Osteoblast (primary cell): ENCODE data around the gene EML3. TPM values are rescaled to one million over a fixed set of nuclear protein-coding genes. Genes with fewer than 3 reads are reported as not detected.

Experiments used
- DNase-seq: peaks from one replicate; pipeline ENCODE4 v3.0.0; 2011; ENCODE audit warnings: low spot score, mixed read lengths; ENCODE audit not compliant: insufficient read length; ENCODE audit errors: missing footprints
- H2AFZ ChIP-seq: 2 replicates; pipeline ENCODE4 v1.6.0; 2011; ENCODE audit warnings: mild to moderate bottlenecking, low read length
- H3K27ac ChIP-seq: 2 replicates; pipeline ENCODE4 v1.5.1; 2011; ENCODE audit warnings: mild to moderate bottlenecking, low read depth, low read length, moderate library complexity
- H3K27me3 ChIP-seq: 2 replicates; pipeline ENCODE4 v1.6.0; 2012; ENCODE audit warnings: mild to moderate bottlenecking, control low read depth, inconsistent platforms, low read length, moderate library complexity; ENCODE audit not compliant: insufficient read depth
- H3K36me3 ChIP-seq: 2 replicates; pipeline ENCODE4 v1.5.1; 2011; ENCODE audit warnings: mild to moderate bottlenecking, low read length, control low read depth, moderate library complexity; ENCODE audit not compliant: insufficient read depth
- H3K4me1 ChIP-seq: 2 replicates; pipeline ENCODE4 v1.5.1; 2011; ENCODE audit warnings: mild to moderate bottlenecking, low read length, control low read depth, moderate library complexity; ENCODE audit not compliant: insufficient read depth
- H3K4me2 ChIP-seq: 2 replicates; pipeline ENCODE4 v1.6.0; 2011; ENCODE audit warnings: mild to moderate bottlenecking, low read length; ENCODE audit not compliant: insufficient read depth
- H3K4me3 ChIP-seq: fragments of 200-600 bp; sonication (generic); 3 replicates; pipeline ENCODE4 v1.5.1; 2012; ENCODE audit warnings: mild to moderate bottlenecking, low read length, inconsistent platforms; ENCODE audit not compliant: insufficient read depth
- H3K79me2 ChIP-seq: 2 replicates; pipeline ENCODE4 v1.6.0; 2012; ENCODE audit warnings: mild to moderate bottlenecking, low read length, control low read depth, inconsistent platforms; ENCODE audit not compliant: insufficient read depth
- H3K9me3 ChIP-seq: 2 replicates; pipeline ENCODE4 v1.5.1; 2011; ENCODE audit warnings: low read depth, low read length, control low read depth
- H4K20me1 ChIP-seq: 2 replicates; pipeline ENCODE4 v1.6.0; 2012; ENCODE audit warnings: mild to moderate bottlenecking, low read length, control low read depth; ENCODE audit not compliant: insufficient read depth
- CTCF ChIP-seq: IDR thresholded peaks from 2 replicates; pipeline ENCODE4 v1.5.1; 2011; ENCODE audit warnings: mild to moderate bottlenecking, low read depth, low read length, moderate library complexity; ENCODE audit errors: extremely low read depth
- total RNA-seq: library from RNA; depleted of rRNA; stranded (reverse); fragments of >200 nt; gene quantifications from 2 replicates; pipeline ENCODE4 v1.2.3, GENCODE V29; 2012

Gene EML3
- total RNA-seq, 1 donor: 26.4 TPM

GRCh38 chr11:62554387-62555167, 58.0 kb downstream of the EML3 start:
- H2AFZ ChIP-seq: no peak overlapping the region
- H3K4me2 ChIP-seq: peak overlapping the region; percentile 81
- H3K4me1 ChIP-seq: peaks cover 62% of the 10 kb centered on the region
- TF ChIP-seq CTCF: no peak
- H3K79me2 ChIP-seq: peaks cover 9% of the 10 kb centered on the region
- peak overlapping the region; percentile 59 for H3K4me3 ChIP-seq
- H3K27ac ChIP-seq: peak overlapping the region; percentile 85
- H4K20me1 ChIP-seq: peaks cover 14% of the 10 kb centered on the region
- H3K9me3 ChIP-seq: no peaks in the 10 kb centered on the region
- H3K27me3 ChIP-seq: no peaks in the 10 kb centered on the region
- DNase-seq: no peak
- peaks cover 24% of the 10 kb centered on the region for H3K36me3 ChIP-seq

DNA sequence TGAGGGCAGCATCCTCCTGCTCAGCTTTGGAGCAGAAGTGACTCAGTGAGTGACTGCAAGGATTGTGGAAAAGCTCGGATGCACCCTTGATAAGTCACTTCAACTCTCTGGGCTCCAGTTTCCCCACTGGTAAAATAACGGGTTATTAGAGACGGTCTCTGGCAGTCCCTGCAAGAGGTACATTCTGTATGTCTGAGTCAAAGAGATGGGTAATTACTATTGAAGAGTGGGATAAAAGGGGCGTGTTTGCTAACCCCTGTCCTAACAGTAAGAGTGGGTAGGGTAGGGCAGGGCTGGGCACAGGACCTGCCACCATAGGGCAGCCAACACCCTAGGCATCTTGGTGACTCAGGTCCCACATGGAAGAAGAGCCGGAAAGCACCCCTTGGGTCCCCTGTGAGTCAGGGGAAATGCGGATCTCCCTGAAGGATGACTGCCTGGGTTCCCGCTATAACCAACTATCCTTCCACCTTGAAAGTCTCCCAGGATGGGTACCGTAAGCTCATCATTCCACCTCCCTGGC, 58.7 kb downstream of the EML3 start:
- peak; percentile 95 for DNase-seq
- TF ChIP-seq CTCF: no peak
- Histone ChIP-seq H3K27me3 (no peaks in the 10 kb centered on the region), H4K20me1 (peaks cover 14% of the 10 kb centered on the region), H2AFZ (peak overlapping the region; percentile 30), H3K36me3 (peaks cover 17% of the 10 kb centered on the region), H3K4me2 (peak overlapping the region; percentile 81), H3K4me1 (peaks cover 65% of the 10 kb centered on the region), H3K9me3 (no peaks in the 10 kb centered on the region), H3K79me2 (peaks cover 3% of the 10 kb centered on the region), H3K4me3 (peak overlapping the region; percentile 59), H3K27ac (peak overlapping the region; percentile 85)

- no peaks in the 10 kb centered on the region for H3K27me3 ChIP-seq
- peak overlapping the region; percentile 53 for H2AFZ ChIP-seq
- no peaks in the 10 kb centered on the region for H3K79me2 ChIP-seq
- H3K36me3 ChIP-seq: peaks cover 11% of the 10 kb centered on the region
- peaks cover 14% of the 10 kb centered on the region for H4K20me1 ChIP-seq
- peak overlapping the region; percentile 85 for H3K27ac ChIP-seq
- H3K9me3 ChIP-seq: no peaks in the 10 kb centered on the region
- H3K4me3 ChIP-seq: peak overlapping the region; percentile 59
- peak; percentile 98 for DNase-seq
- TF ChIP-seq CTCF: no peak
- H3K4me1 ChIP-seq: peaks cover 71% of the 10 kb centered on the region
- peak overlapping the region; percentile 81 for H3K4me2 ChIP-seq
These were observed 59.3 kb downstream of the EML3 start for GRCh38 chr11:62553080-62553838.
